GM12873 (cell line): Measurements from ENCODE around the gene KIAA1671.

ENCODE experiments used
- CTCF ChIP-seq: IDR thresholded peaks from 2 replicates; pipeline ENCODE4 v1.5.1; 2012; ENCODE audit warnings: low read depth, mild to moderate bottlenecking, moderate library complexity, low read length, control low read depth; ENCODE audit not compliant: insufficient read depth; ENCODE audit errors: missing control alignments

Gene KIAA1671

GRCh38 chr22:25153961-25154666 is 201.6 kb downstream of the KIAA1671 start:
- no peak for TF ChIP-seq CTCF

- no peak for TF ChIP-seq CTCF
Measured at GRCh38 chr22:25154667-25154999, 202.1 kb downstream of the KIAA1671 start.

GRCh38 chr22:25156736-25157135 is 204.2 kb downstream of the KIAA1671 start:
- TF ChIP-seq CTCF = no peak

- no peak for TF ChIP-seq CTCF
Measured at GRCh38 chr22:25159028-25159427, 206.5 kb downstream of the KIAA1671 start.

- TF ChIP-seq CTCF = no peak
Measured at GRCh38 chr22:25160120-25160996, 207.8 kb downstream of the KIAA1671 start.

GRCh38 chr22:25161017-25161915 is 208.8 kb downstream of the KIAA1671 start:
- TF ChIP-seq CTCF = no peak
